Eye (tissue), 1 donor: ENCODE data around the gene GALK1.
"Not testable (repeated sequence)": the region's sequence is repeated elsewhere in the genome, so short reads cannot be mapped to it uniquely, and the experiment has no call there.

Experiments used
- DNase-seq: peaks from one replicate; pipeline ENCODE4 v3.0.0-alpha.2; 2015

The GALK1 gene

GRCh38 chr17:75763613-75764416 lies 1.2 kb downstream of the GALK1 start:
- DNase-seq: no peak

- no peak for DNase-seq
Observed at GRCh38 chr17:75763269-75763607, 1.8 kb downstream of the GALK1 start.

GRCh38 chr17:75762513-75763268 lies 2.3 kb downstream of the GALK1 start:
- no peak for DNase-seq

- not testable (repeated sequence) for DNase-seq
Observed at GRCh38 chr17:75759978-75760640, 4.9 kb downstream of the GALK1 start.

GRCh38 chr17:75759457-75759856 lies 5.5 kb downstream of the GALK1 start:
- DNase-seq: no peak

GRCh38 chr17:75758131-75758905 lies 6.7 kb downstream of the GALK1 start:
- DNase-seq: no peak

- DNase-seq: no peak
Observed at GRCh38 chr17:75757086-75757681, 7.8 kb downstream of the GALK1 start.

GRCh38 chr17:75756451-75757085 lies 8.4 kb downstream of the GALK1 start:
- no peak for DNase-seq

GRCh38 chr17:75755990-75756389 lies 9.0 kb downstream of the GALK1 start:
- no peak for DNase-seq

- DNase-seq: peak; percentile 46
Observed at GRCh38 chr17:75755205-75755901, 9.6 kb downstream of the GALK1 start.

DNA sequence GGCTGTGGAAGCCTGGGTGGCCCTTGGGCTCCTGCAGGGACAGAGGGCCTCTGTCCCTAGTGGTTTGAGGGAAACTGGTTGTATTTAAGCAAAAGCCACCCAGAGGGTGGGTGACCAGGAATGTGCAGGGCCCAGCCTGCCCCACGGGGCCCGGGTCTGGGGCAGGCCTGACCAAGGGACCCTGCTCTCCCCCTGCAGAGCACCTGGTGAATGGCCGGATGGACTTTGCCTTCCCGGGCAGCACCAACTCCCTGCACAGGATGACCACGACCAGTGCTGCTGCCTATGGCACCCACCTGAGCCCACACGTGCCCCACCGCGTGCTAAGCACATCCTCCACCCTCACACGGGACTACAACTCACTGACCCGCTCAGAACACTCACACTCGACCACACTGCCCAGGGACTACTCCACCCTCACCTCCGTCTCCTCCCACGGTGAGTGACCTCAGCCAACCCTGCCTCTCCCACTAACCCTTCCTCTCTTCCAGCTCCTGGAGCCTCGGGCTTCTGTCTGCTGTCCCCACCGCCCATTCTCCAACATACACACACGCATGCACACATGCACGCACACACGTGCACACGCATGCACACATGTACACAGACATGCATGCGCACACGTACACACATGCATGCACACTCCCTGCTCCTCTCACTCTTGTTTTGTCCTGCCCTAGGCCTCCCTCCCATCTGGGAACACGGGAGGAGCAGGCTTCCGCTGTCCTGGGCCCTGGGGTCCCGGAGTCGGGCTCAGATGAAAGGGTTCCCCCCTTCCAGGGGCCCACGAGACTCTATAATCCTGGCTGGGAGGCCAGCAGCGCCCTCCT lies 10.4 kb downstream of the GALK1 start:
- no peak for DNase-seq

DNA sequence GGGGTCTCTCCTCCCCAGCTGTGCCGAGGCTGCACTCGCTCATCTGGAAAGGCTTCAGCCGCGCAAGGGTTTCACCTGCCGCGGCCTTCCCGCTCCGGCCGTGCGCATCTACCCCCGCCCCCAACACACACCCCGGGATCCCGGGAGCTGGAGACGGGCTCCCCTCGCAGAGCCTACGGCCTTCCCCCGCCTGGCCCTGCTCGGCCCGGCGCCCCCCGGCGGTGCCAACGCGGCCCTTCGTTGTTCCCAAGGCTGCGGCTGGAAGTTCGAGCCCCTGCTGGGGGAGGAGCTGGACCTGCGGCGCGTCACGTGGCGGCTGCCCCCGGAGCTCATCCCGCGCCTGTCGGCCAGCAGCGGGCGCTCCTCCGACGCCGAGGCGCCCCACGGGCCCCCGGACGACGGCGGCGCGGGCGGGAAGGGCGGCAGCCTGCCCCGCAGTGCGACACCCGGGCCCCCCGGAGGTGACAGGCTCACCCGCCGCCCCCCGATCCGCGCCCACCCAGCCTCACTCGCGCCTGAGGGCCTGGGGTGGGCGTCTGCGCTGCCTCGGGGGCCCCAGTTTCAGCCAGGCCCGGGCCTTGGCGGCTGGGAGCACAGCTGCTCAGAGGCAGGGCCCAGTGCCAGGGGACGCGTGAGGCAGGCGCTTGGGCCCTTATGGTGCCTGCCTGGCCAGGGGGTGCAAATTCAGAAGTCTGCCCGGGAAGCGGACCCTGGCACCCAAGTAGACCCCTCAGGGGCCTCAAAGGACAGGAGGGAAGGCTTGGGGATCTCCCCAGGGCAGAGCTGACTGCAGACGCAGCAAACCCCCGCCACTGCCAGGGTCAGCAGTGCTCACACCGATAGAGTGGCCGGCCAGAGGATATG lies 11.2 kb downstream of the GALK1 start:
- peak; percentile 86 for DNase-seq

DNA sequence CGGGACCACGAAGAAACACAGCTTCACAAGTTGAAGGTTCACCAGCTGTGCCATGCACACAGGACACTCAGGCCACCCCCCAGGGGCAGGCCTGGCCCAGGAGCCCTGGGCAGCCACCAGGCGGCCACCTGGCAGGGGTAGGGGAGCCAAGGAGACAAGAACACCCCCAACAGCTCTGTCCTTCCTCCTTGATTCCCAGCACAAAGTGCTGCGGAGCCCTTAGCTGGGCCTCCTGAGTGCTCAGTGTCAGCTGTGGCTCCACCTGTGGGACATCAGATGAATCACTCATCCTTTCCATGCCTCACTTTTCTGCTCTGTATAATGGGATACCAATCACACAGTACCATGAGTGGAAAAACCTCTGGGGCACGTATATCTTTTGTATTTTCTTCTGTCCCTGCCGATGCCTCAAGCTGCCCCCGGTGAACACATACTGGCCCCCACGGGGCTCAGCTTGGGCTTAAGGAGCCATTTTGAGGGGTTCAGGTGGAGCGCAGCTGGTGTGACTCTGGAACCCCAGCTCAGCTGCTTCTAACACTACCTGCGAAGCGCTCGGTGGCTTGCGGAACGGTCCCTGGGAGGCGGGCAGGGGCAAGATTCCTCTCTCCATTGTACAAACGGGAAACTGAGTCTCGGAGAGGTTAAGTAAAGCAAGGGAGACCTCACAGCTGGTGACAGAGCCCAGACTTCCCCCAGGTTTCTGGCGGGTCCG lies 12.0 kb downstream of the GALK1 start:
- DNase-seq: no peak

- DNase-seq: no peak
Observed at GRCh38 chr17:75752405-75752709, 12.6 kb downstream of the GALK1 start.

DNA sequence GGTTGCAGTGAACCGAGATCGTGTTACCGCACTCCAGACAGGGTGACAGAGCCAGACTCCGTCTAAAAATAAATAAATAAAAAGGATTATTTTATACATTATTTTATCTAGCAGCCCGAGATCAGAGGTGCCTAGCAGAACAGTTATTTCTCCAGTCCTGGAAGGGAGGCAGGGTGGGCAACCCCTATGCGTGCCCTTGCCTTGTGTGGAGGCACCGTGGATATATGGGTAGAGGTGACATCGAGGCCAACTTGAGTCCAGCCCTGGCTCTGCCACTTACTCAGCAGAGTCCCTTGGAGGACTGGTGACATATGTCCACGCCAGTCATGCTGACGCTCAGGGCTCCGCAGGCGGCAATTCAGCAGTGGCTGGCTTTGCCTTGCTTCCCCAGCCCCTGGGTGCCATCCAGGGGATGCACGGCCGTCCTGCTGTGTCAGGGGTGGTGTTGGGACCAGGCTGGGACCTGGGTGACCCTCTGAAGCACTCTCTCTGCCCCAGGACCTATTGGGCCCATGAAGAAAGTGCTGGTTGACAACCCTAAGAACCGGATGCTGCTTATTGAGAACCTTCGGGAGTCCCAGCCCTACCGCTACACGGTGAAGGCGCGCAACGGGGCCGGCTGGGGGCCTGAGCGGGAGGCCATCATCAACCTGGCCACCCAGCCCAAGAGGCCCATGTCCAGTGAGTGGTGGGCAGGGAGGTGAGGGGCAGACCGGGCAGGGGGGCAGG lies 13.2 kb downstream of the GALK1 start:
- DNase-seq: no peak

DNA sequence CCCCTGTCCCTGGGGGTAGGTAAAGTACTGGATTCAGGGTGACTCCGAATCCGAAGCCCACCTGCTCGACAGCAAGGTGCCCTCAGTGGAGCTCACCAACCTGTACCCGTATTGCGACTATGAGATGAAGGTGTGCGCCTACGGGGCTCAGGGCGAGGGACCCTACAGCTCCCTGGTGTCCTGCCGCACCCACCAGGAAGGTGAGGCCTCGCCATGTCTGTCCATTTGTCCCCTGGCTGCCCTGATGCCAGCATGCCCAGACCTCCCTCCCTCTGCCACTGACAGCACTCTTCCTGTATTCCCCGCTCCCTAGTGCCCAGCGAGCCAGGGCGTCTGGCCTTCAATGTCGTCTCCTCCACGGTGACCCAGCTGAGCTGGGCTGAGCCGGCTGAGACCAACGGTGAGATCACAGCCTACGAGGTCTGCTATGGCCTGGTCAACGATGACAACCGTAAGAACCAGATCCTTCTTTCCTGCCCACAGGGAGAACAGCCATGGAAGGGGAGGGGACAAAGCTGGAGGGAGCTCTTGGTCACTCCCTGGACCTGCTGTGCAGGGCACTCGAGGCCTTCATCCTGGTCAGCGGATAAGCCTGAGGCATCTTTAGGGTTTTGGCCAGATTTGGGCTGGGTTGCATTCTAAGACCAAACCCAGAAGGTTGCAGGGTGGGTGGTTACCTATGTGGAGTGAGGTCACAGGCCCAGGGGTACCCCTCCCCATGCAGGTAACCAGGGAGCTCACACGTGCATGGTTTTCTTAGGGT lies 14.2 kb downstream of the GALK1 start:
- no peak for DNase-seq
